Astrocyte (in vitro differentiated cells and primary cell): Measurements from ENCODE around the gene PALS2. TPM values are rescaled to one million over a fixed set of nuclear protein-coding genes. Genes with fewer than 3 reads are reported as not detected.

Experiments
- DNase-seq: peaks from one replicate; pipeline ENCODE4 v3.0.0-alpha.2; 2010; ENCODE audit warnings: low read depth
- FAIRE-seq: peaks from 2 replicates; lab custom pipeline; 2011; peaks lifted over from hg19 to GRCh38; lab: Jason Lieb, UNC
- H2AFZ ChIP-seq: 2 replicates; pipeline ENCODE4 v1.6.0; 2012; ENCODE audit warnings: low read depth, low read length, inconsistent platforms
- H3K27ac ChIP-seq: 2 replicates; pipeline ENCODE4 v1.5.1; 2011; ENCODE audit warnings: low read depth, low read length, inconsistent platforms
- H3K27me3 ChIP-seq: 2 replicates; pipeline ENCODE4 v1.6.0; 2011; ENCODE audit warnings: low read length, inconsistent platforms; ENCODE audit not compliant: insufficient read depth
- H3K36me3 ChIP-seq: 2 replicates; pipeline ENCODE4 v1.5.1; 2011; ENCODE audit warnings: low read length, inconsistent platforms; ENCODE audit not compliant: insufficient read depth
- H3K4me1 ChIP-seq: 2 replicates; pipeline ENCODE4 v1.5.1; 2011; ENCODE audit warnings: low read length, inconsistent platforms; ENCODE audit not compliant: insufficient read depth
- H3K4me2 ChIP-seq: 2 replicates; pipeline ENCODE4 v1.6.0; 2012; ENCODE audit warnings: low read length, inconsistent platforms
- H3K4me3 ChIP-seq: 2 replicates; pipeline ENCODE4 v1.5.1; 2011; ENCODE audit warnings: low read depth, mild to moderate bottlenecking, low read length, inconsistent platforms; ENCODE audit not compliant: insufficient read depth
- H3K79me2 ChIP-seq: 2 replicates; pipeline ENCODE4 v1.6.0; 2012; ENCODE audit warnings: mild to moderate bottlenecking, low read length, inconsistent platforms; ENCODE audit not compliant: insufficient read depth
- H3K9ac ChIP-seq: 2 replicates; pipeline ENCODE4 v1.6.0; 2012; ENCODE audit warnings: mild to moderate bottlenecking, low read length, inconsistent platforms
- H3K9me3 ChIP-seq: 2 replicates; pipeline ENCODE4 v1.5.1; 2012; ENCODE audit warnings: low read depth, mild to moderate bottlenecking, low read length, inconsistent platforms; ENCODE audit not compliant: insufficient read depth
- H4K20me1 ChIP-seq: 2 replicates; pipeline ENCODE4 v1.6.0; 2012; ENCODE audit warnings: low read length, inconsistent platforms; ENCODE audit not compliant: insufficient read depth
- H3K27ac Mint-ChIP-seq: one replicate; pipeline ENCODE4 v1.8.0; 2021; ENCODE audit warnings: mild to moderate bottlenecking, mixed read lengths; ENCODE audit not compliant: unreplicated experiment
- H3K27me3 Mint-ChIP-seq: one replicate; pipeline ENCODE4 v1.8.0; 2021; ENCODE audit warnings: low read depth, mixed read lengths; ENCODE audit not compliant: unreplicated experiment
- H3K36me3 Mint-ChIP-seq: one replicate; pipeline ENCODE4 v1.8.0; 2021; ENCODE audit warnings: low read depth, mixed read lengths; ENCODE audit not compliant: unreplicated experiment
- H3K4me1 Mint-ChIP-seq: one replicate; pipeline ENCODE4 v1.8.0; 2021; ENCODE audit warnings: low read depth, mixed read lengths; ENCODE audit not compliant: unreplicated experiment
- H3K4me3 Mint-ChIP-seq: one replicate; pipeline ENCODE4 v1.8.0; 2021; ENCODE audit warnings: mild to moderate bottlenecking, moderate library complexity, mixed read lengths; ENCODE audit not compliant: unreplicated experiment
- H3K9me3 Mint-ChIP-seq: one replicate; pipeline ENCODE4 v1.8.0; 2021; ENCODE audit warnings: mild to moderate bottlenecking, mixed read lengths; ENCODE audit not compliant: unreplicated experiment
- EZH2 ChIP-seq: IDR thresholded peaks from 2 replicates; pipeline ENCODE4 v1.6.1; 2012; ENCODE audit warnings: mild to moderate bottlenecking, low read length, inconsistent platforms; ENCODE audit not compliant: insufficient read depth
- total RNA-seq: library from RNA; stranded (reverse); gene quantifications from 2 replicates; pipeline ENCODE4 v1.2.1, GENCODE V29; 2021
- TF ChIP-seq, protein P1 (sequence below): IDR thresholded peaks from 2 replicates; pipeline ENCODE4 v1.5.1; 2011; ENCODE audit warnings: low read depth, mild to moderate bottlenecking, inconsistent platforms, low read length, moderate library complexity; ENCODE audit not compliant: insufficient read depth

PALS2 gene
- total RNA-seq, 1 donor from 2014 or later, result 32.7 TPM

DNA sequence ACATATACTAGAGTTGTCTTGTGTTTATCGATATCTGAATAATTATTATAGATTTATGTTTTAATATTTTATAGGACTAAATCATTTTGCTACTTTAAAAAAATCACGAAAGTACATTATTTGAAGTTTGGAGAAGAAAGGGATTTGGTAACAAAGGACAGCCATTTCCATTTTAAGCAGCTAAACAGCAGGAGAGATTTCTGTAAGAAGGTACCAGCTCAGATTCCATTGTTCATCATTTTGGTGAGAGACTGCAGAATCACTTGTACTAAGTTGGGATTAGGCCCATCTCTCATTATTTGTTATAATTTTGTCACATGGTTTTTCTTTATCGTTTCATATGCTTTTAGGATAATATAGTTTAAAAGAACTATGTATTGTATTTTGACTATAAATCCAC lies 46.7 kb downstream of the PALS2 start:
- no peak for DNase-seq
- Mint-ChIP-seq H3K27me3 (no peaks in the 10 kb centered on the region), H3K27ac (no peak overlapping the region), H3K9me3 (peaks cover 2% of the 10 kb centered on the region), H3K4me1 (peaks cover 4% of the 10 kb centered on the region), H3K4me3 (no peak overlapping the region), H3K36me3 (no peaks in the 10 kb centered on the region)
- no peaks in the 10 kb centered on the region for H3K9me3 ChIP-seq
- TF ChIP-seq EZH2, result no peak
- TF ChIP-seq, protein P1, sequence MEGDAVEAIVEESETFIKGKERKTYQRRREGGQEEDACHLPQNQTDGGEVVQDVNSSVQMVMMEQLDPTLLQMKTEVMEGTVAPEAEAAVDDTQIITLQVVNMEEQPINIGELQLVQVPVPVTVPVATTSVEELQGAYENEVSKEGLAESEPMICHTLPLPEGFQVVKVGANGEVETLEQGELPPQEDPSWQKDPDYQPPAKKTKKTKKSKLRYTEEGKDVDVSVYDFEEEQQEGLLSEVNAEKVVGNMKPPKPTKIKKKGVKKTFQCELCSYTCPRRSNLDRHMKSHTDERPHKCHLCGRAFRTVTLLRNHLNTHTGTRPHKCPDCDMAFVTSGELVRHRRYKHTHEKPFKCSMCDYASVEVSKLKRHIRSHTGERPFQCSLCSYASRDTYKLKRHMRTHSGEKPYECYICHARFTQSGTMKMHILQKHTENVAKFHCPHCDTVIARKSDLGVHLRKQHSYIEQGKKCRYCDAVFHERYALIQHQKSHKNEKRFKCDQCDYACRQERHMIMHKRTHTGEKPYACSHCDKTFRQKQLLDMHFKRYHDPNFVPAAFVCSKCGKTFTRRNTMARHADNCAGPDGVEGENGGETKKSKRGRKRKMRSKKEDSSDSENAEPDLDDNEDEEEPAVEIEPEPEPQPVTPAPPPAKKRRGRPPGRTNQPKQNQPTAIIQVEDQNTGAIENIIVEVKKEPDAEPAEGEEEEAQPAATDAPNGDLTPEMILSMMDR, result no peak
- no peak overlapping the region for H3K4me3 ChIP-seq
- peaks cover 31% of the 10 kb centered on the region for H3K79me2 ChIP-seq
- H3K4me2 ChIP-seq, result no peak overlapping the region
- H3K9ac ChIP-seq, result no peak overlapping the region
- H3K4me1 ChIP-seq, result no peaks in the 10 kb centered on the region
- H2AFZ ChIP-seq, result no peak overlapping the region
- H3K27ac ChIP-seq, result no peak overlapping the region
- no peaks in the 10 kb centered on the region for H3K27me3 ChIP-seq
- H4K20me1 ChIP-seq, result peaks cover 29% of the 10 kb centered on the region
- no peaks in the 10 kb centered on the region for H3K36me3 ChIP-seq
- FAIRE-seq, result no peak

DNA sequence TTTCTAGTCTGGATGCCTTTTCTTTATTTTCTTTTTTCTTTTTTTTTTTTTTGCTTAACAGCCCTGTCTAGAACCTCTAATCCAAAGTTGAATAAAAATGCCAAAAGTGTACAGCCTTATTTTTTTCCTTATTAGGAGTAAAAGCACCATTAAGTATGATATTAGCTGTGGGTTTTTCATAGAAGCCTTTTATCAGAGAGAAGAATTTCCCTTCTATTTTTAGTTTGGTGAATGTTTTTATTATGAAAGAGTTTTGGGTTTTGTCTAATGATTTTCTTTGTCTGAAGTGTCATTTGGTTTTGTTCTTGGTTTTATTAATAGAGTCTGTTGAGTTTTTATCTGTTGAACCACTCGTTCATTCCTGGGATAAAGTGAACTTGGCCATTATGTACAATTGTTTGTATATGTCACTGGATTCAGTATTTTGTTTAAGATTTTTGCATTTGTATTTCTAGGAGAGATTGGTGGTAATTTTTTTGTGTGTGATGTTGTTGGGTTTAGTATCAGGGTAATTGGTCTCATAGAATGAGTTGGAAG lies 49.5 kb downstream of the PALS2 start:
- H3K4me3 Mint-ChIP-seq, result no peak overlapping the region
- Histone ChIP-seq H3K4me2 (no peak overlapping the region), H3K27me3 (no peaks in the 10 kb centered on the region), H3K9ac (no peak overlapping the region), H3K27ac (no peak overlapping the region), H3K36me3 (no peaks in the 10 kb centered on the region), H3K9me3 (no peaks in the 10 kb centered on the region), H3K4me3 (no peak overlapping the region), H2AFZ (no peak overlapping the region), H3K4me1 (no peaks in the 10 kb centered on the region), H3K79me2 (peaks cover 22% of the 10 kb centered on the region), H4K20me1 (peaks cover 17% of the 10 kb centered on the region)
- FAIRE-seq (no peak), DNase-seq (peak; percentile 7)
- H3K36me3 Mint-ChIP-seq, result peaks cover 4% of the 10 kb centered on the region
- H3K9me3 Mint-ChIP-seq, result peaks cover 4% of the 10 kb centered on the region
- H3K27me3 Mint-ChIP-seq, result no peaks in the 10 kb centered on the region
- peaks cover 2% of the 10 kb centered on the region for H3K4me1 Mint-ChIP-seq
- no peak overlapping the region for H3K27ac Mint-ChIP-seq
- no peak for TF ChIP-seq EZH2
- TF ChIP-seq, protein P1, result no peak

Other genes with a start within 250 kb of the PALS2 start
- 25.0 and 27.7 TPM in 2 replicates for gene GSDME, start 184.0 kb downstream of the PALS2 start, total RNA-seq